NK-92 (cell line): ENCODE results near the gene ZNF22.
"Not testable (repeated sequence)": the region's sequence is repeated elsewhere in the genome, so short reads cannot be mapped to it uniquely, and the experiment has no call there.

Source experiments
- DNase-seq: peaks from one replicate; lab custom pipeline; 2025; ENCODE audit not compliant: unreplicated experiment; lab: John Stamatoyannopoulos, UW

ZNF22 gene

DNA sequence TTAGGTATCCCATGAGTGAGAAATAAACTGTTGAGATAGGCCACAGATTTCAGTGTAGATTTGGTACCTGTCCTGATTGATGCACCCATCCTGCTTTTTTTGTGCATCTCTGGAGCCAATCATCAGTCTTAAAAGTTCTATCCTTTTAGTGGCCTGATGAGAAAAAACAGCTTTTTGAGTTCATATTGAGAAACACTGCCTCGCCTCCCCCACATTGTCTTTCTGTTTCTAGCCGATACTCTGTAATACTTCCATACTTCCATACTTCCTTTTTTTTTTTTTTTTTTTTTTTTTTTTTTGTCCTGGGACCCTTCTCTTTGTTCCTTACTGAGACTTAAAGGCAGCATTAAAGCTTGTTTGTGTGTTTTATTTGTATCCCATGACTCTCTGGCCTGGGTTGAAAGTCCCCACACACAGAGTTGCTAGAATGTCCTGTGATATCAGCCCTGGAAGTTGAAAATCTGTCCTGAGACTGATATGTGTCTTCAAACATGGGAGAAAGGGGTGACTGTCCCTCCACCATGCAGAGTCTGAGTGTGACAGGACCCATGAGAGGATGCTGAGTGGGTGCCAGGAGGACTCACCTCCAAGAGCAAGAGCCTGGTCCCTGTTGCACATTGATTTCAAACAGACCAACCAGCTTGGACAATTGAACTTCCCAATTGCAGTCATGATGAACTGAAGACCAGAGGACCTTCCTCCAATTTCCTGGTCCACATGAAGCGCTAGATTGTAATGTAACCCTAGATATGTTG, 5.7 kb downstream of the ZNF22 start:
- DNase-seq, result no peak

DNA sequence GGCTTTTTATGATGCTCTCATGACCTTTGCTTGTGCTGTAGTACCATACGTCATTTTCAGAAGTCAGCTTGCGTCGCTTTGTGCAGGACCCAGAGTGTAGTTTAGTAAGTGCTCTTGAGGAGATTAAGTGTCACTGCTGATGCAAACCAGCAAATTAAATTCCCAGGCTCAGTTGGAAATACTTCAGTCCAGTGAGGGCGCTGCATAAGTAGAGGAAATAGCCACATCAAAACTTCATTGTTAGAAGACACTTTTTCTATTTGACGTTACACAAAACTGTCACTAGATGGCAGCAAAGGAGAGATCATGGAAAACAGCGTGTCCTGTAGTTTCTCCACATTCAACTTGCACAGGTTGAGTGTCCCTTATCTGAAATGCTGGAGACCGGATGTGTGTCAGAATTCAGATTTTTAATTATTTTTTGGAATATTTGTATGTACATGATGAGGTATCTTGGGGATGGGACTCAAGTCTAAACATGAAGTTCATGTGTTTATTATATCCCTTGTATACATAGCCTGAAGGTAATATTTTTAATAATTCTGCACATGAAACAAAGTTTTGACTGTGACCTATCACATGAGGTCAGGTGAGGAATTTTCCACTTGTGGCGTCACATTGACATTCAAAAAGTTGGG, 7.9 kb downstream of the ZNF22 start:
- DNase-seq, result no peak

DNA sequence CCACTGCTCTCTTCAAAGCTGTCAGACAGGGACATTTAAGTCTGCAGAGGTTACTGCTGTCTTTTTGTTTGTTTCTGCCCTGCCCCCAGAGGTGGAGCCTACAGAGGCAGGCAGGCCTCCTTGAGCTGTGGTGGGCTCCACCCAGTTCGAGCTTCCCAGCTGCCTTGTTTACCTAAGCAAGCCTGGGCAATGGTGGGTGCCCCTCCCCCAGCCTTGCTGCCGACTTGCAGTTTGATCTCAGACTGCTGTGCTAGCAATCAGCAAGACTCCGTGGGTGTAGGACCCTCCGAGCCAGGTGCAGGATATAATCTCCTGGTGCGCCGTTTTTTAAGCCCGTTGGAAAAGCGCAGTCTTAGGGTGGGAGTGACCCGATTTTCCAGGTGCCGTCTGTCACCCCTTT, 13.8 kb downstream of the ZNF22 start:
- DNase-seq, result not testable (repeated sequence)

DNA sequence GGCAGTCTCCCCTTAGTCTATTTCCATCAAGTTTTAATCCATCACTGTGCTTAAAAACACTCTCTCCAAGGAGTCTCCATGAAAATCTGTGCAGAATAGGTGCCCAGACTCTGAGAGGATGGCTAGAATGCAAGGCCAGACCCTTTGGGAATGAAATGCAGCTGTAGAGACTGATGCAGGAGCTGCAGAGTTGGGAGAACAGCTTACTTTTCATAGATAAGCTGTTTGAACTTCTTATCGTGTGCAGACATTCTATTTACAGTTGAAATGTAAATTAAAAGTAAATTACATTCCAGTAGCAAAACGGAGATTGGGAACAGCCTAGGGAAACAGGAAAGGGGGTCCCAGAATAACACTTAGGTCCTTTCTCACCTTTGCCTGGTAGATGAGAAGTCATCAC, 14.9 kb downstream of the ZNF22 start:
- no peak for DNase-seq

DNA sequence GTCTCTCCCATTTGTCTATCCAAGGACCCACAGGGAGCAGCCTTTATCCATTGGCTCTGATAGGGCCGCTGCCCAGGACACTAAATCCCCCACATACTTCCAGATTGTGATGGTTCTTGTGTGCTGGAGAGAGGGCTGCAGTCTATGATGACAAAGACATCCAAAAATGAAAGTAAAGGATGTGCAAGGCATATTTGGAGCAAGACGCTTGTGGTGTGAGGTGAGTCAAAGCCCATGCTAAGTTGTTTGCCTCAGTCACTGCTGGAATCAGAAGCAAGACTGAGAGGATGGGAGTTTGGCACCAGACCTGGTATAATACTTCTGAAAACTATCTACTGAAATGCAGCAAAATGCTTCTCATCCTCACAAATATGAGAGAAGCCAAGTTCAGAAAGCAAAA, 22.7 kb downstream of the ZNF22 start:
- DNase-seq, result no peak

DNA sequence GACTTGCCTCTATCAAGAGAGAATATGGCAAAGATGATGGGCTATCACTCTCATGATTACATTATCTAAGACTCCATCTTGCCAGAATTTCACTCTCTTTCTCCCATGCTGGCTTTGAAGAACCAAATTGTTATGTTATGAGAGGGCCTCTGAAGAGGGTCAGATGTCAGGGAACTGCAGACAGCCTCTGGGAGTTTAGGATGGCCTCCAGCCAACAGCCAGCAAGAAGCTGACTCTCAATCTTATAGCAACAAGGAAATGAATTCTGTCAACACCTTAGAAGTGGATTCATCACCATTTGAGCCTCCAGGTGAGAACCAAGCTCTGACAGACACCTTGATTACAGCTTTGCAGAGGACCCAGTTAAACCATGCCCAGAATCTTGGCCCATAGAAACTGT, 33.6 kb downstream of the ZNF22 start:
- DNase-seq, result no peak

DNA sequence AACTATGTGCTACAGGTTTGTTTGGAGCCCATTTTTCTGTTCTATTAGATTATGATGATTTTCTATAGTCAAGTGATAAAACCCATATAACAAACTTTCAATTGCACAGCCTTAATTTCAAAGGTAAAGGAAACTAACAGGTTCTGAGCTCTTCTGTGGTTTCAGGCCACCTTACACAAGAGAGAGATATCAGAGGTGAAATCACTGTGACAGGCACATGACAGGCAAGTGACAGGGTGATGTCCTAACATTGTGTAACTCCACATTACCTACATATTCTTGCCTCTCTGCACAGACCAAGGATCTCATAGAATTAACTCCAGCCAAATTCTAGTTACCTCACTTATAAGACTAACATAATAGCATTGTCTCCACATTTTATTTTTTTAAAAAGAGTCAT, 35.0 kb downstream of the ZNF22 start:
- no peak for DNase-seq

DNA sequence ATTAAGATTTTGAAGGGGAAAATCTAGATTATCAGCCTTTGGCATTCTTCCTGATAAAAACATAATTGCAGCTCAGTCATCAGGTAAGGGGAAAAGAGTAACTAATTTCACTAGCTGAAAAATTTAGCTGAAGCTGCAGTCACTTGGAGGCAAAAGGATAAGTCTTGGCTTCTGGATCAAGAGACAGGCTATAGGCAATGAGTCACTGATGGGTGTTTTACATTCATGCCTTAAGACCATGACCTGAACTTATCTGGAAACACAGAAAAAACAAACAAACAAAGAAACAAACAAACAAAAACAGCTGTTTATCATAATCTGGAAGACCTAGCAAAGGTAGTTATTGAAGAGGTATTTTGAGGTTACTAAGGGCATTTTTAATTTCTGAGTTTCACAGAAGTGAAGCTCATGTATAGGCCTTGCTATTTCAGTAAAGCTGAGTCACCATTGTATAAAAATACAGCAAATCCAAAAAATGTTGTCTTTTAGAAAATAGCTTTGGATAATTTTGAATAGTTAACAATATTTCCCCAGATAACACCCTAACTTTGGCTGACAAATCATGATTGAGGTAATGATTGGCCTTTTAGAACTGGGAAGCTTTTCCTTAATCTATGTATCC, 40.3 kb downstream of the ZNF22 start:
- DNase-seq, result no peak

DNA sequence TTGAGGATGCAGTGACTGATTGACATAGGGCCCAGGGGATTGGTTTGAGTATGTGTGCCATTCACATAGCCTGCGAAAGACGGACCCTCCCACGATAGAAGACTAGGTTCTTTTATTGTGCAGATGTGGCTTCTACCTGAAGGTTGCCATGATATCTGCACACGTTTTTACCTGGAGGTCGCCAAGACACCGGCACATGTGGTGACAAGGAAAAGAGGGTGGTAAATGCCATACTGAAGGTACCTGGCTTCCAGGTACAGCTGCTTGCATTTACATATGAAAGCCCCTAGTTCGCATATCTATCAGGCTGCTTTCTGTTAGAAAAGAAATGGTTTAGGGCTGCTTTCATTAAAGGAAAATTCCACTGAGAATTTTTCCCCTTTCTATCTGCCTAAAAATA, 43.6 kb downstream of the ZNF22 start:
- DNase-seq, result no peak

DNA sequence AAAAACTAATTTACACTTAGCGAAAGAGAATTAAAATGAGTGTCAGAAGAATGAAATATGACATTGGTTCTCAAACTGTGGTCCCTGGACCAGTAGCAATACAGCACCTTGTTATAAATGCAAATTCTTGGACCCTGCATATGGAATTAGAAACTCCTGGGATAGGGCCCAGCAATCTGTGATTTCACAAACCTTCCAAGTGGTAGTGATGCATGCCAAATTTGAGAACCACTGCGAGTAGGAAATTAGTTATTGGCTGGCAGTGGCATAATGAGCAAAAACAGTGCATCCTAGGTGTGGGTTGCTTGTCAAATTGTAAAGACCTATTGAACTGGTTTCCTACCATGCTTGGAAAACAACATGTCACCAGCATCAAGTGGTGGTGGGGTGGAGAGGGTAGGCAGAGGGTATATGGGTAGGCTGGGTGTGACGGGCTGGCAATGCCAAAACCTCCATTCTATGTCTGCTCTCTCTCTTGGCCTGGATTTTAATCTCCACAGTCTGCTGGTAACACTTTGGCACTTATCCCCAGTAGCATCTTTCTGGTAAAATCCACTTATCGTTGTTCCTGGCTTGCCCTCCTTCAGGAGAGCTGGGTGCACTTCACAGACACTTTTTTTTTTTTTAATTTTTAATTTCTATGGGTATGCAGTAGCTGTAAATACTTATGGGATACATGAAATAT, 50.0 kb downstream of the ZNF22 start:
- no peak for DNase-seq

DNA sequence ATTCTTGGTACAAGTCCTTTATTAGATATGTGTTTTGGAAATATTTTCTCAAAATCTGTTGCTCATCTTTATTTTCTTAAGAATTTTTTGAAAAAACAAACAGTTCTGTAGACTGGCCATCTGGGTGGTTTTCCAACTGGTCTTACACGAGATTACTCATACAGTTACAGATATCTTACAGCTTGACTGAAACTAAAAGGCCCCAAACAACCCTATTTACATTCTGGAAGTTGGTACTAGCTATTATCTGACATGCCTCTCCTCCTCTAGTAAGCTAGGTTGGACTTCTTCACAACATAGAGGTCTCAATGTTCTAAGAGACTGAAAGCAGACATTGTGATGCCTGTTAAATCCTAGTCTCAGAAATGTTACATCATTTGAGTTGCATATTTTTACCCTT, 52.0 kb downstream of the ZNF22 start:
- DNase-seq, result no peak

DNA sequence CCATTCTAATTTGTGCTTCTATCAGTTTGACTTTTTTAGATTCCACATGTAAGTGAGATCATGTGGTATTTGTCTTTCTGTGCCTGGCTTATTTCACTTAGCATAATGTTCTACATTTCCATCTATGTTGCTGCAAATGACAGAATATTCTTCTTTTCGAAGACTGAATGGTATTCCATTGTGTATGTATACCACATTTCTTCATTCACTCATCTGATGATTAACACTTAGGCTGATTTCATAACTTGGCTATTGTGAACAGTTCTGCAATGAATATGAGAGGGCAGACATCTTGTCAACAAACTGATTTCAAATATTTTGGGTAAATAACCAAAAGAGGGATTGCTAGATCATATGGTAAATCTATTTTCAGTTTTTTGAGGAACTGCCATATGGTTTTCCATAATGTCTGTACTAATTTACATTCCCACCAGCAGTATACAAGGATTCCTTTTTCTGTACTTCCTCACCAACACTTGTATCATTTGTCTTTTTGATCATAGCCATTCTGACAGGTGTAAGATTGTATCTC, 52.9 kb downstream of the ZNF22 start:
- no peak for DNase-seq
